ENCODE measurements around the gene TGOLN2.

TGOLN2 gene

DNA sequence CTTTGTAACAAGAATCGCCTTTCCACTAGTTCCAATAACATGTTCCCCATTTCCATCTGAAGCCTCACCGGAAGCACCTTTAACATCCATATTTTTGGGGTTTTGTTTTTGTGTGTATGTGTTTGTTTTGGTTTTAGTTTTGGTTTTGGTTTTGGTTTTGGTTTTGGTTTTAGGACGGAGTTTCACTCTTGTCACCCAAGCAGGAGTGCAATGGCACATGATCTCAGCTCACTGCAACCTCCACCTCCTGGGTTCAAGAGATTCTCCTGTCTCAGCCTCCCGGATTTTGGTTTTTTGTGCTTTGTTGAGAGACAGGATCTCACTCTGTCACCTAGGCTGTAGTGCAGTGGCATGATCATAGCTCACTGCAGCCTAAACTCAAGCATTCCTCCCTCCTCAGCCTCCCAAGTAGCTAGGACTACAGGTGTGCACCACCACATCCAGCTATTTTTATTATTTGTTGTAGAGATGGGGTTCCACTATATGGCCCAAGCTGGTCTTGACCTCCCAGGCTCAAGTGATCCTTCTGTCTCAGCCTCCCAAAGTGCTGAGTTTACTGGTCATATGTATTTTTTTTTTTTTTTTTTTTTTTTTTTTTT is 36.3 kb downstream of the TGOLN2 start:
- TF ChIP-seq, protein P1, sequence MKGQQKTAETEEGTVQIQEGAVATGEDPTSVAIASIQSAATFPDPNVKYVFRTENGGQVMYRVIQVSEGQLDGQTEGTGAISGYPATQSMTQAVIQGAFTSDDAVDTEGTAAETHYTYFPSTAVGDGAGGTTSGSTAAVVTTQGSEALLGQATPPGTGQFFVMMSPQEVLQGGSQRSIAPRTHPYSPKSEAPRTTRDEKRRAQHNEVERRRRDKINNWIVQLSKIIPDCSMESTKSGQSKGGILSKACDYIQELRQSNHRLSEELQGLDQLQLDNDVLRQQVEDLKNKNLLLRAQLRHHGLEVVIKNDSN (IDR thresholded peaks at IDR 0.05), result no peak
- TF ChIP-seq ZBTB7A (IDR thresholded peaks at IDR 0.05; ENCODE audit: low read depth) (no peak), RAD21 (IDR thresholded peaks at IDR 0.05; ENCODE audit: low read depth) (no peak), TEAD4 (IDR thresholded peaks at IDR 0.05) (no peak), NFIC (IDR thresholded peaks at IDR 0.05) (no peak), CREB1 (IDR thresholded peaks at IDR 0.05; ENCODE audit: low read depth) (no peak)
- TF ChIP-seq, protein P2, sequence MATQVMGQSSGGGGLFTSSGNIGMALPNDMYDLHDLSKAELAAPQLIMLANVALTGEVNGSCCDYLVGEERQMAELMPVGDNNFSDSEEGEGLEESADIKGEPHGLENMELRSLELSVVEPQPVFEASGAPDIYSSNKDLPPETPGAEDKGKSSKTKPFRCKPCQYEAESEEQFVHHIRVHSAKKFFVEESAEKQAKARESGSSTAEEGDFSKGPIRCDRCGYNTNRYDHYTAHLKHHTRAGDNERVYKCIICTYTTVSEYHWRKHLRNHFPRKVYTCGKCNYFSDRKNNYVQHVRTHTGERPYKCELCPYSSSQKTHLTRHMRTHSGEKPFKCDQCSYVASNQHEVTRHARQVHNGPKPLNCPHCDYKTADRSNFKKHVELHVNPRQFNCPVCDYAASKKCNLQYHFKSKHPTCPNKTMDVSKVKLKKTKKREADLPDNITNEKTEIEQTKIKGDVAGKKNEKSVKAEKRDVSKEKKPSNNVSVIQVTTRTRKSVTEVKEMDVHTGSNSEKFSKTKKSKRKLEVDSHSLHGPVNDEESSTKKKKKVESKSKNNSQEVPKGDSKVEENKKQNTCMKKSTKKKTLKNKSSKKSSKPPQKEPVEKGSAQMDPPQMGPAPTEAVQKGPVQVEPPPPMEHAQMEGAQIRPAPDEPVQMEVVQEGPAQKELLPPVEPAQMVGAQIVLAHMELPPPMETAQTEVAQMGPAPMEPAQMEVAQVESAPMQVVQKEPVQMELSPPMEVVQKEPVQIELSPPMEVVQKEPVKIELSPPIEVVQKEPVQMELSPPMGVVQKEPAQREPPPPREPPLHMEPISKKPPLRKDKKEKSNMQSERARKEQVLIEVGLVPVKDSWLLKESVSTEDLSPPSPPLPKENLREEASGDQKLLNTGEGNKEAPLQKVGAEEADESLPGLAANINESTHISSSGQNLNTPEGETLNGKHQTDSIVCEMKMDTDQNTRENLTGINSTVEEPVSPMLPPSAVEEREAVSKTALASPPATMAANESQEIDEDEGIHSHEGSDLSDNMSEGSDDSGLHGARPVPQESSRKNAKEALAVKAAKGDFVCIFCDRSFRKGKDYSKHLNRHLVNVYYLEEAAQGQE (IDR thresholded peaks at IDR 0.05; ENCODE audit: low read depth), result no peak

DNA sequence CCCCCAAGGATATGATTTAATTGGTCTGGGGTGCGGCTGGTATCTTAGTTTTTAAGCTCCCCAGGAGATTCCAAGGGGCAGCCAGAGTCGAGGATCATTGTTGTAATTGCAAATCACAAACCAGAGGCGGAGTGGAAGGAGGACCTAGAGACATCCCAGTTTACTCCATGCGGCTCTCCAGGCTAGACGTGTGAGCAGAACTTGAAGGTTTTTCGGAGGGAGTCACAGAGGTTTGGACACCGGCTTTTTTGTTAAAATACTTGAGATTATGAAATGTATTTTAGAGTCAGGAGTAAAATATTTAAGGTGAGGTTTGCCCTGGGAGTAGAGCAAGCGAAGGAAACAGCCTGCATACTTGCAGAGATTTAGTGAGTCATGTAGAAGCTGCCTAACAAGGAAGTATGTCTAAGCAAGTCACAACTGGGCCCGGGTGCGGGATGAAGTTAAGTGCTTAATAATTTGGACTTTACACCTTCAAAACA is 39.5 kb downstream of the TGOLN2 start:
- TF ChIP-seq CREB1 (IDR thresholded peaks at IDR 0.05; ENCODE audit: low read depth), result no peak
- no peak for TF ChIP-seq ZBTB7A (IDR thresholded peaks at IDR 0.05; ENCODE audit: low read depth)
- TF ChIP-seq EGR1 (IDR thresholded peaks at IDR 0.05), result no peak
- no peak for TF ChIP-seq CEBPB (IDR thresholded peaks at IDR 0.05)
- no peak for TF ChIP-seq EP300 (IDR thresholded peaks at IDR 0.05; ENCODE audit: borderline replicate concordance)

DNA sequence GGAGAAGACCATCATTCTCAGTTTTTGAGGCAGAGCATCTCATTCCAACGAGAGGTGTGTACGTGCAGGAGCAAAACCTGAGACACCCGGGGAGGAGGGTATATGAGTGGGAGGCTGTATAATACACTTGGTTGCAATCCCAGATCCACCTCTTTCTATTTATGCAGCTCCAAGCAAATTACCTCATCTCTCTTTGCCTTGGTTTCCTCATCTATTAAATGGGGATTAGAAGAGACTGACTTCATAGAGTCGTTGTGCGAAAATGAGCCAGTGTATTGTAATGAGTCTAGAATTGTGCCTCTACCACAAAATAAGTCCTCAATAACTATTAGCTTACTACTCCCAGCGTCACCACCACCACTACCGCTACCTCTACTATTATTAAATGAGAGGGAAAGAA is 40.1 kb downstream of the TGOLN2 start:
- TF ChIP-seq, protein P2 (IDR thresholded peaks at IDR 0.05; ENCODE audit: low read depth), result no peak
- no peak for TF ChIP-seq EGR1 (IDR thresholded peaks at IDR 0.05)
- no peak for TF ChIP-seq ZBTB7A (IDR thresholded peaks at IDR 0.05; ENCODE audit: low read depth)
- no peak for TF ChIP-seq EP300 (IDR thresholded peaks at IDR 0.05; ENCODE audit: borderline replicate concordance)
- TF ChIP-seq FOXM1 (IDR thresholded peaks at IDR 0.05; ENCODE audit: borderline replicate concordance, low read depth), result no peak
- TF ChIP-seq, protein P1 (IDR thresholded peaks at IDR 0.05), result no peak

DNA sequence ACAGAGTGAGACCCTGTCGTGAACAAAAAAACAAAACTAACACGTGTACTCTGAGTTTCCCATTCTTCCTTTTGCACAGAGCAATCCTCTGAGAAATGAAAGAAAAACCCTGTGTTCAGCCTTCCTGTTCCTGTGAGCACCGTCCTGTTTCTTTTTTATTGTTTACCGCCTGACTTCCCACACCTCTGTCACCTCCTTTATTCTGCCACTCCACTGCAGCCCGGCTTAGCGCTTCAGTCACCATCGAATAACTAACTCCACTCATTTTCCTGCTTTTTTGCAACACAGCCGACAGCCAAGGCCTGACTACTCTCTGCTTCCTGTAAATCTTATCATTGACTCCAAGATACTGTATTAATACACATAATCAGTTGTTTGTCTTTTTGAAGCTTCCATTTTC is 40.9 kb downstream of the TGOLN2 start:
- TF ChIP-seq NFIC (IDR thresholded peaks at IDR 0.05), result no peak
- TF ChIP-seq TAF1 (IDR thresholded peaks at IDR 0.05; ENCODE audit: low read depth), result no peak
- no peak for TF ChIP-seq FOXM1 (IDR thresholded peaks at IDR 0.05; ENCODE audit: borderline replicate concordance, low read depth)
- no peak for TF ChIP-seq YY1 (IDR thresholded peaks at IDR 0.05; ENCODE audit: low read depth)
- TF ChIP-seq, protein P2 (IDR thresholded peaks at IDR 0.05; ENCODE audit: low read depth), result no peak
- TF ChIP-seq RAD21 (IDR thresholded peaks at IDR 0.05; ENCODE audit: low read depth), result no peak
- TF ChIP-seq, protein P1 (IDR thresholded peaks at IDR 0.05), result no peak
- TF ChIP-seq, protein P3, sequence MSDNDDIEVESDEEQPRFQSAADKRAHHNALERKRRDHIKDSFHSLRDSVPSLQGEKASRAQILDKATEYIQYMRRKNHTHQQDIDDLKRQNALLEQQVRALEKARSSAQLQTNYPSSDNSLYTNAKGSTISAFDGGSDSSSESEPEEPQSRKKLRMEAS (IDR thresholded peaks at IDR 0.05), result no peak
- no peak for TF ChIP-seq CEBPB (IDR thresholded peaks at IDR 0.05)
- no peak for TF ChIP-seq ZBTB7A (IDR thresholded peaks at IDR 0.05; ENCODE audit: low read depth)
- no peak for TF ChIP-seq CREB1 (IDR thresholded peaks at IDR 0.05; ENCODE audit: low read depth)
- TF ChIP-seq TEAD4 (IDR thresholded peaks at IDR 0.05), result no peak
- TF ChIP-seq TCF12 (IDR thresholded peaks at IDR 0.05; ENCODE audit: low read depth), result no peak
- no peak for TF ChIP-seq EGR1 (IDR thresholded peaks at IDR 0.05)

DNA sequence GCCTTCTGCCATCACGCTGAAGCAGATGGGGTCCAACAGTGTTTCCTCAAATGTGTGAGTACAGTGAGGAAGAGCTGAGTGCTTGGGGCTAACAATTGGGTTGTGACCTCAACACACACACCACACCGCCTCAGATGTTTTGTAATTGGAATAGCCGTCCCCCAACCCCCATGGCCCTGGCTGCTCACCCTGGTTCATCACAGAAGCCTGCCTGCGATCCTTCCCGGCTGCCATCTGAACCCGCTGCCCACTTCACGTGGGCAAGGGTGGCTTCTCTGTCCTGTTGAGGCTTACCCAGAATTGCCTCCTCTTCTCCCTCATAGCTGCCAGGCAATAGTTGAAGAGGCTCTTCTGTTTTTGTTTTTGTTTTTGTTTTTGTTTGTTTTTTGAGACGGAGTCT is 44.1 kb downstream of the TGOLN2 start:
- TF ChIP-seq, protein P3 (IDR thresholded peaks at IDR 0.05), result no peak
- TF ChIP-seq, protein P2 (IDR thresholded peaks at IDR 0.05; ENCODE audit: low read depth), result no peak
- no peak for TF ChIP-seq CREB1 (IDR thresholded peaks at IDR 0.05; ENCODE audit: low read depth)
